ENCODE results near the gene E4F1.

Gene E4F1

DNA sequence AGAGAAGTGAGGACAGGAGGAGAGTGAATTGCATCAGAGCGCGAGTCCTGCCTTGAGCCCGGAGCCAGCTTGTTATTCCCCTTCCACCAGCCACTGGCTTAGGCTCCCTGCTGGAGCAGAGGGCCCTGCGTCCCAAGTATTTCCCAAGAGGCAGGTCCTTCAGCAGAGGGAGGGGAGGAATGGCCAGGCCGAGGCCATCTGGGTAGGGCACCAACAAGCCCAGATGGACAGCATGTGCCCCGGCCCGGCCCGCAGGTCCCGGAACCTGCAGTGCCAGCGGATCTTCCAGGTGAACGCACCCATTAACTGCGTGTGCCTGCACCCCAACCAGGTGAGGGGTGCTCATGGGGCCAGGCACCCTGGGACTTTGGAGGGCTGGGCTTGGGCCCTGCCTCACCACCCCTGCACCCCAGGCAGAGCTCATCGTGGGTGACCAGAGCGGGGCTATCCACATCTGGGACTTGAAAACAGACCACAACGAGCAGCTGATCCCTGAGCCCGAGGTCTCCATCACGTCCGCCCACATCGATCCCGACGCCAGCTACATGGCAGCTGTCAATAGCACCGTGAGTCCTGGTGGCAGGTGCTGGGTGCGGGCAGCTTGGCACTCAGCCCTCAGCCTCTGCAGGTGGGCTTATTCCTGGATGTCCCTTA, 16.5 kb upstream of the E4F1 start:
- DNase-seq: no peak

DNA sequence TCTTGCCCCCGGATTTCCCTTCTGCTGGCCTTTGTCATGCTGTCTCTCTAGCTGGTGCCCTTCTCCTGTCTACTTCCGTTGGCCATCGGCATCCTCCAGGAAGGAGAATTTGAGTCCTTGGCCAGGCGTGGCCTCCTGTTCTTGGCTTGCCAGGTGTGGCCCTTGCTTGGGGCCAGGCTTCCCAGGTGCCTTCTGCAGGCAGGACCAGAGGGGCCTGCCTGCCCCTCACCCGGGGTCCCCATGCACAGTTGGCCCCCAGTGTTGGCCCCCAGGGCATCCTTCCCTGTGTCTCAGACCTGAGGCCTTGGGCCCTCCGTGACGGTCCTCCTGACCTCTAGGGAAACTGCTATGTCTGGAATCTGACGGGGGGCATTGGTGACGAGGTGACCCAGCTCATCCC, 15.5 kb upstream of the E4F1 start:
- DNase-seq: no peak

DNA sequence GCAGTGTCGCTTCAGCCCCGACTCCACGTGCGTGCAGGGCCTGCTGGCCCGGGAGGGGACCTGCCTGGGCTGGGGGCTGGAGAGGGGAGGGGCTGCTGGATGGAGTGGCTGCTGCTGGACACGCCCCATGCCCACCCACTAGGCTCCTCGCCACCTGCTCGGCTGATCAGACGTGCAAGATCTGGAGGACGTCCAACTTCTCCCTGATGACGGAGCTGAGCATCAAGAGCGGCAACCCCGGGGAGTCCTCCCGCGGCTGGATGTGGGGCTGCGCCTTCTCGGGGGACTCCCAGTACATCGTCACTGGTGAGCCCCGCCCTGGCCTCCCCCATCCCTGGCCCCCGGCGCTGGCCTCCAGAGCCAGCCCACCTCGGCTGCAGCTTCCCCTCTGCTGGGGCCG, 15.1 kb upstream of the E4F1 start:
- DNase-seq: peak; percentile 30

DNA sequence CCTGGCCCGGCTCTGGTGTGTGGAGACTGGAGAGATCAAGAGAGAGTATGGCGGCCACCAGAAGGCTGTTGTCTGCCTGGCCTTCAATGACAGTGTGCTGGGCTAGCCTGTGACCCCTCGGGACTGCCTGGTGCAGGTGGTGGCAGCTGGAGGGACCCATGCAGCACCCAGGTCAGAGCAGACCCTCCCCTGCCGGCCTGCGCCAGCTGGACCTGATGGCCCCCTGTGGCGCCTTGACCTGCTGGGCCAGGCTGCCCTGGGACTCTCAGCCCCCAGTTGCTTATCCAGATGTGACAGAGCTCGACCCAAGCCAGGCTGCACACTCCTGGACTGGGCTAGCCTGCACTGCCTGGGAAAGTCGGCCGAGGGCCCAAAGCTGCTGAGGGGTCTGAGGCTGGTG, 14.6 kb upstream of the E4F1 start:
- peak; percentile 20 for DNase-seq

DNA sequence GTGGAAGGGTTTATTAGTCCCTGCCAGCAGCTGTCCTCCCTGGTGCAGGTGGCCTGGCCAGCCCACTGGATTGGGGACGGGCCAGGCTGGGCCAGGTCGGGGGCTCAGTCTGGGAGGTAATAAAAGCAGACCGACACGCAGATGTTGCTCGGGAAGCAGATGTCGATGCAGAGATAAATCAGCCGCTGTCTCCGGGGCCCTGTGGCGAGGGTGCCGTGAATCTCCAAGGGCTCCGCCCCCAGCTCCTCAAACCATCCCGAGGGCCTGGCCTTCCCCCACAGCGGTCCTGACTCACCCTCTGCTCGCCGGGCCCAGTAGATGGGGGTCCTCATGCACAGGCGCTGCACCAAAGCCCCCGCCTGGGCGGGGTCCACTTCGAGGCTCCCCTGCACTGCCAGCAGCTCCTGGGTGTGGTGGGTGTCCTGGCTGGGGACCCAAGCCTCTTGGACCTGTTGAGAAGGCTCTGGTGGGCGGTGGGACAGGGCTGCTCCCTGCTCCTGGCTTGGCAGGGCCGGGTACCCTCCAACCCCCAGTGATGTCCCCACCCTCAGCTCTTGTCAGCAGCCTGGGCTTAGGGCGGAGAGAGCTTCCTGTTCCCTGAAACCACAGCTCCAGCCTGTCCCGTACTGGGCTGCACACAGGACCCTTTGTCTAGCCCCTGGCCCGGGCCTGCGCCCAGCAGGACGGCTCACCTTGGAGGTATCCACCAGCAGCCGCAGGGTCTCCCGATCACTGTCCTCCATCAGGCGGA, 14.0 kb upstream of the E4F1 start:
- peak; percentile 20 for DNase-seq

DNA sequence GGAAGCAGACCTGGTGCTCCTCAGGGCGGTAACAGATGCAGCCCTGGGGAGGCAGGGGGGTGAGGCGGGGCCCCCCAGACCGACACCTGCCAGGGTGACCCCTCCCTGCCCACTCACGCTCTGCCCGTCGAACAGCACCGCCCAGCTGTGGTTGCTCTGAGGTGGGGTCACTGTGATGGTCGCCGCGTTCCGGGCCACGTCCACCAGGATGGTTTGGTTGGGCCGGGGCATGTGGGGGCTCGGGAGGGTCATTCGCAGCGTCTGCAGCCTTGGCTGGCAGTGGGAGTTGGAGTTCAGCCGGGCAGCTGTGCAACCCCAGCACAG, 13.4 kb upstream of the E4F1 start:
- DNase-seq: no peak

DNA sequence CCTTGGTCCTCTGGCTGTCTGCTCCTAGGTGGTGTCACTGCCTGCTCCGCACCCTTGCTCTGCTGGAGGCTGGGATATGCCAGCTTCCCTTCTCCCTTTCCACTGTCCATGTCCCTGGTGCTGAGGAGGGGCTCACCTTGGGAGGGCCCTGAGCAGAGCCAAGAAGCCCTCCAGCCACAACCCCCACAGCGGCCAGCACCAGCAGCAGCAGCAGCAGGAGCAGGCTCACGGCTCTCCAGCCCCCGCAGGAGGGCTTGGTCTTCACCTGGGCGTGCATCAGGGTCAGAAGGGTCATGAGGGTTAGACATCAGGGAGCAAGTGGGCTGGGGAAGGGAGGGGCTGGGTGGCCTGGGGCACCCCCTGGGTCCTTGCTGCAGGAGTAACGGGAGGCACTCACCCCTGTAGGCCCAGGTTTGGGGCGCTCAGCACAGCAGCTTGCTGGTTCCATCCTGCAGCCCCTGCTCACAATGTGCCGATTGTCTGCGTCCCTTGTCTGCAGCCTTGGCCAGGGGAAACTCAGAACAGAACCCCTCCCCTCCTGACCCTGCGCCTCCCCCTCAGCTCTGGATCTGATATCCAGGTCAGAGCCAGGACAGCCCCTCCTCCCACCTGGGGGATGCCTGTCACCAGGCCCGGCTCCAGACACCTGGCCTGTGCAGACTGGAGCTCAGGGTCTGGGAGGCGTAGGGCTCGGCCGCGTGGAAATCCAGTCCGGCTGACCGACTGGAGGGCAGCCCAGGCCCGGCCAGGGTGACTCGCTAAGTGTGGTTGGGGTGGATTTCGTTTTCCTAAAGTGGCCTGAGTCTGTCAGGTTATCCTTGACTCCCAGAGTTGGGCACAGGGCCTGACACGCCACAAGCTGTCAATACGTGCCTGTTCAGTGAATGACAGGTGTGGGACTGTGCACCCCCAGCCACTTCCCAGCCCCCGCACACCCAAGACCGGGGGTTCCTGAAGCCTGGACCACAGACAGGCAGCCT, 12.7 kb upstream of the E4F1 start, which contains the start of gene BRICD5:
Gene BRICD5, minus strand, starts transcription at position 478 of the 980 bp plus-strand sequence. Its CDS starts 30 bp downstream, at position 448.
- DNase-seq: peak; percentile 28

DNA sequence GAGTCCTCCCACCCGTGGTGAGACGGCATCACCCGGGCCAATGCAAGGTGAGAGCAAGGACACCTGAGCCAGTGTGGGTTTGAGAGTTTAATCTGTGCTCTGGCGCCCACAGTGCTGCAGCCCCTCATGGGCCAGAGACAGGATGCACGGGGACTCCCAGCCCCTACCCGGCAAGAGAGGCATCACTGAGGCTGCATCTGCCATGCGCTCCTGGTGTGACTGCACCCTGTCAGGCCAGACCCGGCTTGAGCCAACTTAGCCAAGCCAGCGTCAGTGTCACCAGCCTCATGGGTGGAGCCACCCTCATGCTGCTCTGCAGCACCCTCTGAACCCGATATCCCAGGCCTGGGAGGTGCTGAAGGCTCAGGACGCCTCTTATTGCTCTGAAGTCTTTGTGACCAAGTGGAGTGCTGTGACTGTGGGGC, 11.5 kb upstream of the E4F1 start:
- peak; percentile 17 for DNase-seq

DNA sequence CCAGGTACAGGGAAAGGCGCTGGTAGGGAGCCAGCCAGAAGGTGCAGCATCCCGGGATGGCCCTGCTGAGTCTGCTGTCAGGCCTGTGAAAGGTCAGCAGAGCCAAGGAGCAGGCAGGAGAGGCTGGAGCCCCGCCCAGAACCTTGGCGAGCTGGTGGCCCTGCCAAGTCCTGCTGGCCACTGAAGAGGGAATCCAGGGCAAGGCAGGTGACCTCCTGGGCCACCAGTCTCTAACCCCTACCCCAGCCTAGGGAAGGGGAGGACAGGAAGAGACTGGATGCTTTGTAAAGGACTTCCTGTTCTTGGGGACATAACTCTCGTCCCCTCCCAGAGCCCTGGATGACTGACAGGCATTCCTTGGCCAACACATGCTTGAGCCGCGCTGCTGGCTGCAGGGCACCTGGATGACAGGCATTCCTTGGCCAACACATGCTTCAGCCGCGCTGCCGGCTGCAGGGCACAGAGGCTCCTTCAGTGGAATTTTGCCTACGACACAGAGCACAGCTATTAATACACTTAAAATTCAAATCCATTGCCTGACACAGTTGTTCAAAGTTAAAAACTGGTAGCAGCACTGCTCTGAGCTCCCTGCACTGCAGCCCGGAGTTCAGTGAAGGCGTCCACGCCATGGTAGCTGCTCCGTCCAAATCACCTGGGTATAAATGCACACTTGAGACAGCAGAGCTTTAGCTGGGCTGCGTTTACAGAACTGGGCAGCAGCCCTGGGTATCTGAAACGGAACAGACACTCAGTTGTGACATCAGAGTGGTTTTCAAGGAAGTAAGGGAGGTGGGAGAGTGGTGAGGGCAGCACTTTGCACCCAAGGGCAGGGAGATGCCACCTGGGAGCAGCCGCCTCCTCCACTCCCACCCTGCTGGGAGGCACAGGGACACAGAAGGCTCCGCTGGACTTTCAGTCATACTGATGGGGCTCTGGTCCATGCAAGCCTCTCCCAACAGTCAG, 10.7 kb upstream of the E4F1 start:
- DNase-seq: peak; percentile 52

DNA sequence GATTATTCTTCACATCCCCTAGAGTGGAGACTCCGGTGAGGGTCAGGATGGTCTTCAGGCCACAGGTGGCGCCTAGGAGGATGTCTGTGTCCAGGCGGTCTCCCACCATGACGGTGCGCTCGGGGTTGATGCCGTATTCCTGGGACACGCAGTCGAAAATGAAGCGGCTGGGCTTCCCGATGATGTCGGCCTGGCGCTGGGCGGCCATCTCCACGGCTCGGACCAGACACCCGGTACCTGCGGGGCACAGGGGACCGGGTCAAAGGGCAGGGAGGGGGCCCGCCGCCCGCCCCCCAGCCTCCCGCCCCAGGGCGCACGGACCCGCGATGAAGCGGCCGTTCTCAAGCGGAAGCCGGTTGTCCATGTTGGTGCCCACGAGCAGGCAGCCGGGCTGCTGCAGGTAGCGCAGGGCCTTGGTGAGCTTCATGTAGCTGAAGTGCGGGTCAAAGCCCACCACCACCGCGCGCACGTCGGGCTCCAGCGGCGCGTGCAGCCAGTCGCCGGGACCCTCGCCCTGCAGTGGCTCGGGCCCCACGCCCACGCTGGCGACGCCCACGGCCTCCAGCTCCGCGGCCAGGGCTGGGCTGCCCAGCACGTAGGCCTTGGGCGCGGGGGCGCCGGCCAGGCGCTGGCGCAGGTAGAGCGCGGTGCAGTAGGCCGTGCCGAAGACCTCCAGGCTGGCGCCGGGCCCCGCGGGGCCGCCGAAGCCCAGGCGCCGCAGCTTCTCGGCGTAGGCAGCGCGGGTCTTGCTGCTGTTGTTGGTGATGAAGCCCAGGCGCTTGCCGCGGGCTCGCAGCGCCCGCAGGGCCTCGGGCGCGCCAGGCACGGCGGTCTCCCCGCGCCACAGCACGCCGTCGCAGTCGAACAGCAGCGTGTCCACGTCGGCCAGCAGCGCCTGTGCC, 9.3 kb upstream of the E4F1 start:
- DNase-seq: peak; percentile 28

DNA sequence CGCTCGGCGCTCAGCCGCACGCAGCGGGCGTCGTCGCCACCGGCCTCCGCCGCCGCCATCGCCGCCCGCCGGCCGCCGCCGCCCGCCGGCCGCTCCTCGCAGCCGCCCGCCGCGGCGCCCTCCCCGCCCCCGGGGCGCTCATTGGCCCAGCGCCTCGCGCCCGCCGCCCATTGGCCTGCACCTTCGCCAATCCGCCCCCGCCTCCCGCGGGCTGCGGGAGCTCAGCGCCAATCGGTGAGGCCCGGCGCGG, 8.7 kb upstream of the E4F1 start, which contains the start of gene PGP:
Gene PGP, minus strand, starts transcription at position 122 of the 250 bp plus-strand sequence. Its CDS starts 63 bp downstream, at position 59.
- DNase-seq: no peak

DNA sequence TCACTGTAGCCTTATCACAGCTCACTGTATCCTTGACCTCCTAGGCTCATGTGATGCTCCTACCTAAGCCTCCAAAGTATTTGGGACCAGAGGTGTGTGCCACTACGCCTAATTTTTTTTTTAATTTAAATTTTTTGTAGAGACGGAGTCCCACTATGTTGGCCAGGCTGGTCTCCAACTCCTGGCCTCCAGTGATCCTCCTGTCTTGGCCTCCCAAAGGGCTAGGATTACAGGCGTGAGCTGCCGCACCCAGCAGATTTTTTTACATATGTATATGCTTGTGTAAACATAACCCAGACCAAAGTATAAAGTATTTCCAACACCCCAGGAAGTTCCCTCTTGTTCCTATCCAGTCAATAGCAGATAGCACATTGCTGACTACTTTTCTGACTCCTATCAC, 7.1 kb upstream of the E4F1 start:
- no peak for DNase-seq

DNA sequence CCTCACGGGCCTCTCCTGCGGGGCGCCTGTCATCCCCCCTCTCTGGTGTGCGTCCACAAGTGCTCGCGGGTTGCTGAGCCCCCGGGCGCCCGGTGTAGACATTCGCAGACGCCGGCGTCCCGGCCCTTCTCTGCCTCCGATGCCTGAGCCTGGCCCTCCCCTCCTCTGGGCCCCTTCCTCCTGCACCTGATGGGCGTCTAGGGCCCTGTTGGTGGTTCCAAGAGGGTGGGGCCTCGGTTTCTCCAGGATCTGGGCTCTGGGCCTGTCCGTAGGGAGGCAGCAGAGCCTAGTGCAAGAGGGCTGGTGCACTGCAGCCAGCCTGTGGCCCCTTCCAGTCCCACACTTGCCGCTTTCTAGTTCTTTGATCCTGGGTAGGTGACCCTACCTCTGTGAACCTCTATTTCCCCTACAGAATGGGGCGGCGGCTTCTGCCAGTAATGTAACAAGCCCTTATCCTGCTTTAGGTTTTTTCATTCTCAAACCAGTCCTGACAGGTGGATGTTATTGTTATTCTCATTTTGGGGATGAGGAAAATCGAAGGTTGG, 623 bp downstream of the E4F1 start:
- DNase-seq: no peak

DNA sequence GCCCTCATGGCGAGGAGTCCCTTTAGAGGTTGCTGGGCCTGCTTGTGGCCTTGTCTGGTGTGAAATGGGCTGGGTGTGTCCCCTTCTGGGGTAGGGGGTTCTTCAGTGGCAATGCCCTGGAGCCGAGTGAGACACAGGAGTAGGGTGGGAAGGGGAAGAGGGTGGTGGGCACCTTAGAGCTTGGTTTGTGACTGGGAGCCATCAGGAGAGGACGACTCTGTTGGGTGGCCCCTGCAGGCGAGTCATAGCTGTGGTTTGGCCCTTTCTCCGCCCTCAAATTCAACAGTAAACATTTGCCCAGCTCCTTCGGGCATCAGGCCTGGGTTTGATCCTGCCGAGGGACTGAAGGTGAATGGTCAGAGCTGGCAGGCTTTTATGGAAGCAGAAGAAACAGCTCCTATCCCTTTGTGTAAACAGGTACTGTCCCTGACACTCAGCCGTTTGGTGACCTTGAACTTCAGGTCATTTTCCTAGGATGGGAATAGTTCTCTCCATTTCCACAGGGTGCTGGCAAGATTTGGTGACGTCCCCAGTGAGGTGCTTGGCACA, 2.9 kb downstream of the E4F1 start:
- no peak for DNase-seq

DNA sequence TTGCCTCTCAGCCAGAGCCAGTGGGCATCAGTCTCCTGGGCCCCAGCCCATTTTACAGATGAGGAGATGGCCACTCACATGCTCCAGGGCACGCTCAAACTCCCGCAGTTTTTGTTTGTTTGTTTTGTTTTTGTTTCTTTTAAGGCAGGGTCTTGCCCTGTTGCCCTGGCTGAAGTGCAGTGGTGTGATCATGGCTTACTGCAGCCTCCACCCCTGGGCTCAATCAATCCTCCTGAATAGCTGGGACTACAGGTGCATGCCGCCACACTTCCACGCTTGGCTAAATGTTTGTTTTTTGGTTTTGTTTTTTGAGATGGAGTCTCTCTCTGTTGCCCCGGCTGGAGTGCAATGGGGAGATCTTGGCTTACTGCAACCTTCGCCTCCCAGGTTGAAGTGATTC, 3.5 kb downstream of the E4F1 start:
- no peak for DNase-seq

DNA sequence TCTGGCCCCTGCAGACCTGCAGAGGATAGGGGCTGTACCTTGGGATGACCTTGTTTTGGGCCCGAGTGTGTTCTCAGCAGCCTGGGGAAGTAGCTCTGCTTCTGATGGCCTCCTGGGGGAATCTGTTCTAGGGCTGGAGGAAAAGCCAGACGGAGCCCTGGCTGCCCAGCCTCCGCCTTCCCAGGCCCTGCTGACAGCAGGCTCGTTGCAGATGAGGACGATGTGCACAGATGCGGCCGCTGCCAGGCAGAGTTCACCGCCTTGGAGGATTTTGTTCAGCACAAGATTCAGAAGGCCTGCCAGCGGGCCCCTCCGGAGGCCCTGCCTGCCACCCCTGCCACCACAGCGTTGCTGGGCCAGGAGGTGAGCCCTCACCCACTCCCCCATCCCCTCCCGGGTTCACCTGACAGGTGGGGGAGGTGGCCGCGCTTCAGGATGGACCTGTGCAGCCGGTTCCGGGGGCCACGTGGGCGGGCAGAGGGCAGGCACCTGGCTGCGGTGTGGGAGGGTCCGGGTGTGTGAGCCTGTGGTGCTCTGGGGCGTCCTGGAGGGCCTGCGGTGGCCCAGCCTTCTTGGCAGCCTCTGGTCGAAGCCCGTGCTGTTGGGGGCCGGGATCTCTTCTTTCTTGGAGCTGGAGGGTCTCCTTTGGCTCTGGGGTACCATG, 4.9 kb downstream of the E4F1 start:
- DNase-seq: no peak

DNA sequence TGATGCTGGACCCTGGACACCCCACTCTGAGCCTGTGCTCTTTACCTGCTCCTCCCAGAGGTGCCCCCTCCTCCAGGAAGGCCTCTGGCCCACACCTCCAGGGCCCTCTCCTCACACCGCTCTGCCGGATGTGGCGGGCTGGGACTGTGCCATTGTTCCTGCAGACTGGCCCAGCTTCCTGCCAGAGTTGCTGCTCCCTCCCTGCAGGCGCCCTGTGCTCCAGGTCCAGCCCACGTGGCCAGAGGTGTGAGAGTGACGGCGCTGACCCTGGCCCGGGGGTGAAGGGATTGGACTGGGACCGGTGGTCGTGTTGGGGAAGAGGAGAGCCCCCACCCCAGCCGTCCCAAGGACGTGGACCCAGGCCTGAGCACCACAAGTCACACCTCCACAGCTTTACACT, 5.7 kb downstream of the E4F1 start:
- DNase-seq: no peak

DNA sequence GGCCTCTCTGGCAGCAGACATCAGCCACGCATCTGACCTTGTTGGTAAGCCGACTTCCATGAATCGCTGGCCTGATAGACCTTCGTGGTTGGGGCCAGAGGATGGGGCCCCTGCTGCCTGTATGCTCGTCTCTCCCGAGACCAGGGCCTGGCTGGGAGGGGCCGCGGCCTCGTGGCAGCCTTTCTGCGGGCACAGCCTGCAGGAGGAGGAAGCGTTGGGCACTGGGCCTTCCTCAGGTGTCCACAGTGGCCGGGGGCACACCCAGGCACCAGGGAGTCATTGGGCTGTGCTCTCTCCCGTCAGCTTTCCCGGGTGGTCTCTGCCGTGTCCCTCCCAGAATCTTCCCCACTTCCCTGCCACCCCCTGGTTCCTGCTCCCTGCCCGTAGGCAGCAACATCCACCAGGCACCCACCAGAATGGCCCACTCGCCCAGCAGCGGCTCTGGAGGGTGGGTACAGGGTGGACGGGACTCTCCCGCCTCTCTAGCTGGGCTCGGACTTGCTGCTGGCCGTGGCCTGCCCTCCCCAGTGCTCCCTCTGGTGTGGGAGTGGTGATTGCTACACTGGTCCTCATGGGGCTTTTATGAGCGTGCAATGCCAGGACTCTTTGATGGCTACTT, 6.3 kb downstream of the E4F1 start:
- DNase-seq: no peak

DNA sequence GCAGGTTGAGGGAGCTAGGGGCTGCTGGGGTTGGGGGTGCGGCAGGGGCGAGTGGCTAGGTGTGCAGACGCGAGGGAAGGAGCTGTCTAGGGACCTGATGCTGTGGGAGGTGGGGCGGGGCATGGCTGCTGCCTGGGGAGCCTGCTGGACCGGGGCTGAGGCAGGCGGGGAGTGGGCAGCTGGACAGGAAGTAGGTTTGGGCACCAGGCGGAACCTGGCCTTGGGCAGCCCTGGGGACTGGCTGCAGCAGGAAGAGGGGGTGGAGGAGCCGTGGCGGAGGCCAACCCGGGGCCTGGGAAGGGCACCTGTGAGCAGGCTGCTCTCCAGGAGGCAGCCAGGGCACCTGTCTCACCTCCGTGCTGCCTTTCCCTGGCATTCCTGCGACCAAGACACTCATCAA, 7.0 kb downstream of the E4F1 start:
- DNase-seq: no peak

Data from right hindlimb (tissue), 1 donor.